ENCODE results near the gene PPM1N. TPM values are rescaled to one million over a fixed set of nuclear protein-coding genes. Genes with fewer than 3 reads are reported as not detected.
"Not testable (repeated sequence)": the region's sequence is repeated elsewhere in the genome, so short reads cannot be mapped to it uniquely, and the experiment has no call there.

The PPM1N gene
- total RNA-seq, 1 donor from 2014 or later = 0.67 TPM

DNA sequence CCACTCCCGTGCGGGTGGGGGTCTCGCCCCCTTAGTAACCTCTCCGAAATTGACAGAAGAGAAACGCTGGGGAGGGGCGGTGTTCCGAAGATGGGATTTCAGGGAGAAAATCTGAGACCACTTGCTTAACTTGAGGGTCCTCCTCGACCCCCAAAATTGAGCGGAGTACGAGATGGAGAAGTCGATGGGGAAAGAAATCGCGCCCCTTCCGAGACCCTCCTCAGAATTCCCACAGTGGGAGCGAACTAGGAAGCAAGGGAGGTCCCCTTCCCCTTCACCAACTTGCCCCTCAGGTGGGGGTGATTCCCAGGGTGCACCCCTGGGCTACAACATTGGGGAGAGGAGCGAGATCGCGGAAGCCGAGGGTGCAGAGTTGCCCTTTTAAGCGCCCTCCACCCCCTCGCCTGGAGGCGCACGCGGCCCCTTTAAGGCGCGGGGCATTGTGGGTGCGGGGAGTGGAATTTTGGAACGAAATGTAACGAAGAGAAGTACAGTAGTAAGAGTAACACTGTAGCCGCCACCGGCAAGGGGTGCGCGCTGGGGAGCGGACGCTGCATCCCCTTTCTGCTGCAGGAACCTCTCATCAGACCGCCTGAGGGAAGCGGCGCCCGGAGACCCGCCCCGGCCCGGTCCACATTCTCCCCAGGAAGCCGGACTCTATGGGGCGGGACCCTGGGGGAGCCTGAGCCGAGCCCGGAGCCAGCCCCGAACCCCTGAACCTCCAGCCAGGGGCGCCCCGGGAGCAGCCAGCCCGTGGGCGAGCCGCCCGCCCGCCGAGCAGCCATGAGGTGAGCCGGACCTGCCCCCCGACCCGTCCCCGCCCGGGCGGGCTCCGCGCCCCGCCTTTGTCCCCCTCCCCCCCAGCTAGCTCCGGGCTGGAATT is 9.0 kb downstream of the PPM1N start, which contains the start of gene VASP:
VASP (plus strand) TSS at position 491 of the 883 bp plus-strand sequence; CDS start at position 784, 293 bp downstream.
- H3K4me1 ChIP-seq = peaks cover 27% of the 10 kb centered on the region
- no peaks in the 10 kb centered on the region for H3K36me3 ChIP-seq
- intact Hi-C loops (cut with DNase I) = no loop called here
- ATAC-seq (peak; percentile 87), DNase-seq (peak; percentile 94)
- H3K4me3 ChIP-seq = peak within 1 kb of the TSS; percentile 99
- H3K27me3 ChIP-seq = no peaks in the 10 kb centered on the region
- TF ChIP-seq, protein P1, sequence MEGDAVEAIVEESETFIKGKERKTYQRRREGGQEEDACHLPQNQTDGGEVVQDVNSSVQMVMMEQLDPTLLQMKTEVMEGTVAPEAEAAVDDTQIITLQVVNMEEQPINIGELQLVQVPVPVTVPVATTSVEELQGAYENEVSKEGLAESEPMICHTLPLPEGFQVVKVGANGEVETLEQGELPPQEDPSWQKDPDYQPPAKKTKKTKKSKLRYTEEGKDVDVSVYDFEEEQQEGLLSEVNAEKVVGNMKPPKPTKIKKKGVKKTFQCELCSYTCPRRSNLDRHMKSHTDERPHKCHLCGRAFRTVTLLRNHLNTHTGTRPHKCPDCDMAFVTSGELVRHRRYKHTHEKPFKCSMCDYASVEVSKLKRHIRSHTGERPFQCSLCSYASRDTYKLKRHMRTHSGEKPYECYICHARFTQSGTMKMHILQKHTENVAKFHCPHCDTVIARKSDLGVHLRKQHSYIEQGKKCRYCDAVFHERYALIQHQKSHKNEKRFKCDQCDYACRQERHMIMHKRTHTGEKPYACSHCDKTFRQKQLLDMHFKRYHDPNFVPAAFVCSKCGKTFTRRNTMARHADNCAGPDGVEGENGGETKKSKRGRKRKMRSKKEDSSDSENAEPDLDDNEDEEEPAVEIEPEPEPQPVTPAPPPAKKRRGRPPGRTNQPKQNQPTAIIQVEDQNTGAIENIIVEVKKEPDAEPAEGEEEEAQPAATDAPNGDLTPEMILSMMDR (IDR thresholded peaks at IDR 0.05) = peak; percentile 7
- peak within 1 kb of the TSS; percentile 82 for H3K27ac ChIP-seq
- no peaks in the 10 kb centered on the region for H3K9me3 ChIP-seq

- peak overlapping the region; percentile 99 for H3K4me3 ChIP-seq
- DNase-seq (no peak), ATAC-seq (no peak)
- H3K9me3 ChIP-seq = no peaks in the 10 kb centered on the region
- H3K27ac ChIP-seq = peak overlapping the region; percentile 82
- TF ChIP-seq, protein P1 (IDR thresholded peaks at IDR 0.05) = no peak
- H3K36me3 ChIP-seq = no peaks in the 10 kb centered on the region
- H3K27me3 ChIP-seq = no peaks in the 10 kb centered on the region
- intact Hi-C loops (cut with DNase I) = no loop called here
- H3K4me1 ChIP-seq = peaks cover 27% of the 10 kb centered on the region
Observed at GRCh38 chr19:45507872-45508416, 9.7 kb downstream of the PPM1N start.

DNA sequence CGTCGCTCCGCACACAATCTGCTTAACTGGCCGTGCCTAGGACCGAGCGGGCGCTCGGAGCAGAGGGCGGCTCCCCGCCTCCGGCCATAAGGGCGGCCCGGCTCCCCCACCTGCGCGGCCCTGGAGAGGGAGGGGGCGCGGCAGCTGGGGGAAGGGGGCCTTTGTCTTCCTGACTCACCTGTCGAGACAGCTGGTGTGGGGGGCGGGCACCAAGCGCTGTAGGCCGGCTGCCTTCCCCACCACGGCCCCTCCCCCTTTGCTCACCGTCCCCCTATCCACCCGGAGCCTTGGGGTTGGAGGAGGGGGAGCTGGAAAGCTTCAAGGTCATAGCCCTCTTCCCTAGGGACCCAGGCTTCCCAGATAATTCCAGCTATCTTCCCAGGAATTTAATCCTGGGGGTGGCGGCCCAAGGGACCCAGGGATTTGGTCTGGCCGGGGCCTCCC is 10.2 kb downstream of the PPM1N start:
- intact Hi-C loops (cut with DNase I) = no loop called here
- Histone ChIP-seq H3K36me3 (no peaks in the 10 kb centered on the region), H3K27me3 (no peaks in the 10 kb centered on the region), H3K4me3 (peak overlapping the region; percentile 99), H3K27ac (peak overlapping the region; percentile 82), H3K9me3 (no peaks in the 10 kb centered on the region), H3K4me1 (peaks cover 27% of the 10 kb centered on the region)
- TF ChIP-seq, protein P1 (IDR thresholded peaks at IDR 0.05) = no peak
- DNase-seq (peak; percentile 78), ATAC-seq (peak; percentile 1)

- intact Hi-C loops (cut with DNase I) = no loop called here
- ATAC-seq = peak; percentile 55
Observed at GRCh38 chr19:45508861-45509691, 10.8 kb downstream of the PPM1N start.

DNA sequence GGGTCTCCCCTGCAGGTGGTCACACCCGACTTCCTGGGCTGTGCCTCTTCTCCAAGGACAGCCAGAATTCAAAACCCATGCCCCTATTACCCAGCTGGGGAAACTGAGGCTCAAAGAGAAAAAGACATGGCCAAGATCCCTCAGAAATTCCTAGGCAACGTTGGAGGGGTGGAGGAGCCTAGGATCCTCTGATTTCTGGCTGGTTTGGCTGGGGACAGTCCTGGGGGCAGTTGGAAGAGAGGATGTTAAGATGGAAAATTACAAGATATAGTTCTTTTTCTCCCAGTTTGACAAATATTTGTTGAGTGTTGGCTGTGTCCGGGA is 11.4 kb downstream of the PPM1N start:
- TF ChIP-seq, protein P1 (IDR thresholded peaks at IDR 0.05) = no peak
- no peak for DNase-seq
- intact Hi-C loops (cut with DNase I) = no loop called here
- ATAC-seq = no peak
- Histone ChIP-seq H3K27ac (peak overlapping the region; percentile 82), H3K9me3 (no peaks in the 10 kb centered on the region), H3K36me3 (no peaks in the 10 kb centered on the region), H3K27me3 (no peaks in the 10 kb centered on the region), H3K4me1 (peaks cover 37% of the 10 kb centered on the region), H3K4me3 (peak overlapping the region; percentile 99)

More at GRCh38 chr19:45508861-45509691, 10.8 kb downstream of the PPM1N start:
- Histone ChIP-seq H3K9me3 (no peaks in the 10 kb centered on the region), H3K4me1 (peaks cover 31% of the 10 kb centered on the region), H3K4me3 (peak overlapping the region; percentile 99), H3K27me3 (no peaks in the 10 kb centered on the region), H3K27ac (peak overlapping the region; percentile 82), H3K36me3 (no peaks in the 10 kb centered on the region)
- TF ChIP-seq, protein P1 (IDR thresholded peaks at IDR 0.05) = no peak
- DNase-seq = peak; percentile 84

DNA sequence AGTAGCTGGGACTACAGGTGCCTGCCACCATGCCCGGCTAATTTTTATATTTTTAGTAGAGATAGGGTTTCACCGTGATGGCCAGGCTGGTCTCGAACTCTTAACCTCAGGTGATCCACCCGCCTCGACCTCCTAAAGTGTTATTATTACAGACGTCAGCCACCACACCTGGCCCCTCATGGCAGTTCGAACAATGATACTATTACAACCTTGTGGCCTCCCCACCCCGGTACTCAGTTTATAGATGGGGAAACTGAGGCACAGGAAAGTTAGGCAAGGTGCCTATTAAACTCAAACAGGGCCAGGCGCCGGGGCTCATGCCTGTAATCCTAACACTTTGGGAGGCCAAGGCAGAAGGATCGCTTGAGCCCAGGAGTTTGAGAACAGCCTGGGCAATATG is 12.1 kb downstream of the PPM1N start:
- peaks cover 44% of the 10 kb centered on the region for H3K4me1 ChIP-seq

More for the DNA sequence above, 12.1 kb downstream of the PPM1N start:
- intact Hi-C loops (cut with DNase I); H3K36me3 ChIP-seq; H3K9me3 ChIP-seq; H3K4me3 ChIP-seq; H3K27me3 ChIP-seq; DNase-seq; ATAC-seq: not testable (repeated sequence)
- peak overlapping the region; percentile 82 for H3K27ac ChIP-seq

All from upper lobe of right lung (tissue), 1 donor.